Stimulated activated naive CD8-positive, alpha-beta T cell treated with anti-CD3 and anti-CD28 coated beads, Interleukin-15, Interleukin-2, amounts not matched to agents 100 U/mL and 50 U/mL, for 24 hours (primary cell): Measurements from ENCODE around the gene IRF8.
"Not testable (repeated sequence)": the region's sequence is repeated elsewhere in the genome, so short reads cannot be mapped to it uniquely, and the experiment has no call there.

ENCODE experiments used
- ATAC-seq: fragments of 150-1000 bp; cut with Tn5 transposase; one replicate; pipeline ENCODE4 v1.10.0; 2021
- DNase-seq: peaks from one replicate; pipeline ENCODE4 v3.0.0; 2021

IRF8 gene

GRCh38 chr16:85935974-85936760 lies 37.2 kb downstream of the IRF8 start:
- ATAC-seq, result peak; percentile 84
- peak; percentile 81 for DNase-seq

DNA sequence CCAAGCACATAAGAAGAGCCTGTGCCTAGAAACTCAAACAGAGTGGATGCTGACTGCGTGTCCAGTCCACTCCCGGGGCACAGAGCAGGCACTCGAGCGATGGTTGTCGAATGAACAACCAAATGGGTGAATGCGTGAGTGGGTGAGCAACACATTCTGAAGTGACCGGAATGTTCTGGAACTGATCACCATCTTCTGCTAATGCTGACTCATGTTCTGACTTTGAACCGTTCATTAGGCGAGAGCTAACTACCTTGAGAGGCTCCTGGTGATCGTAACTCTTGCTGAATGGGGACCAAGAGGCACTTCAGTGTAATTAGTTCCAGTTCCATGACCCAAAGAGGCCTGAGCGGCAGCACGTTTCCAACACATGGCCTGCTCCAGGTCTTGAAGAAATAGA lies 37.9 kb downstream of the IRF8 start:
- DNase-seq, result no peak

GRCh38 chr16:85940214-85940613 lies 41.3 kb downstream of the IRF8 start:
- ATAC-seq, result no peak

More for the DNA sequence above, 37.9 kb downstream of the IRF8 start:
- ATAC-seq, result no peak

DNA sequence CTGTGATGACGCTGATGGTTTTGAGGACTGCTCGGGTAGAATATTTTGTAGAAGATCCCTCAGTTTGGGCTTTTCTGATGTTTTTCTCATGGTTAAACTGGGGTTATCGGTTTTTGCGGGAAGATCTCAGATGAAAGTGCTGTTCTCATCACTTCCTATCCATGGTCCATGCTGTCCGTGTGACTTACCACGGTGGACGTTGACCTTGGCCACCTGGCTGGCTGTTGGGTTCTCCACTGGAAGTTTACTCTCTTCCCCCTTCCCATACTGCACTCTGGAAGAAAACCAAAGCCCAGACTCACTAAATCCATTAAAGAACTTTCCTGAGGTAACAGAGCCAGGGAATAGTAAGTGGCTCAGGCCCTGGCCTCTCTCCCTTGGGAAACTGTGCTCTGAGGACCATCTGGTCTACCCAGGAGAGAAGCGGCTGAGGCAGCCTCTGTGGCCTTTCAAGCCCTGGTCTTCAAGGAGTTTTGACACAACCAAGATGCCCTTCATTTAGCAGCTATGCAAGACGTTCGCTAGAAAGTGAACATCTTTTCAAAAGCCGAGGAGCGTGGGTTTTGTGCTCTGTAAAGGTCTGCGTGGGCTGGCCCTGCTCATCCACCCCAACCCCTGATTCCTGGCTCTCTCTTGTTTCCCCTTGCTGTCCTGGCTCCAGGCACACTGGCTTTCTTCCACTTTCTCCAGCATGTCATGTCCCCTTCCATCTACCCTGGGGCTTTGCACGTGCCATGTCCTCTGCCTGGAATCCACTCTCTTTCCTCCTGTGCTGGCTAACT lies 43.1 kb downstream of the IRF8 start:
- DNase-seq, result no peak
- no peak for ATAC-seq

More at GRCh38 chr16:85940214-85940613, 41.3 kb downstream of the IRF8 start:
- no peak for DNase-seq

GRCh38 chr16:85942659-85943058 lies 43.7 kb downstream of the IRF8 start:
- DNase-seq, ATAC-seq: not testable (repeated sequence)

DNA sequence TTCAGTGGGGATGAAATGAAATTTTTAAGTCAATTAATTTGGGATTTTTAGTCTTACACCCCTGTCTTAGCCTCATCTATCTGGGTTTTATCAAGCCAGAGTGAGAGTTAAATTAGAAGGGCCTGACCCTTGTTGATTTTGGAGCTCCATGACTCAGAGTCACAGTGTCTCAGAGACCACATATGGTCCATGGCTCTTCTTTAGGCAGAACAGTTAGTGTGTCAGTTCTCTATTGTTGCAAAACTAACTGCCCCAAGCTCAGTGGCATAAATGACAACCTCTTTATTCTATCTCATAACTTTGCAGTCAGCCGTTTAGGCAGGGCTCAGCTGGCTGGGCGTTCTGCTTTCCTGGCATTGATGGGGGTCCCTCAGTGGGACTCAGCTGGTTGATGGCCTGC lies 44.7 kb downstream of the IRF8 start:
- ATAC-seq (peak; percentile 38), DNase-seq (no peak)

GRCh38 chr16:85944572-85945423 lies 45.8 kb downstream of the IRF8 start:
- DNase-seq (no peak), ATAC-seq (peak; percentile 30)

DNA sequence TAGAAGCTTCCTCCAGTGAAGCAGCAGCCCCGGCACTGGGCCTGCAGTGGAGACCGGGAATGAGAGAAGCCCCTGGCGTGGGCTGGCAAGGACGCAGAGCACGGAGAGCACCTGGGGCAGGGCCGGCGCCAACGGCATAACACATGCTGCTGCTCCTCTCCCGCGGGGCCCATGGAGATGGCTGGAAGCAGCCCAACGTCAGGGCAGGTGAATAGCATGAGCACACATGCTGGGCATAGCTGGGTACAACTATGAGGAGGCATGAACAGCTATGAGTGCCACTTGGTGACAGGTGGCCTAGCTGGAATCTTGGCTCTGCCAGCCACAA lies 46.4 kb downstream of the IRF8 start:
- DNase-seq (no peak), ATAC-seq (no peak)

GRCh38 chr16:85946541-85947124 lies 47.7 kb downstream of the IRF8 start:
- ATAC-seq (no peak), DNase-seq (no peak)

DNA sequence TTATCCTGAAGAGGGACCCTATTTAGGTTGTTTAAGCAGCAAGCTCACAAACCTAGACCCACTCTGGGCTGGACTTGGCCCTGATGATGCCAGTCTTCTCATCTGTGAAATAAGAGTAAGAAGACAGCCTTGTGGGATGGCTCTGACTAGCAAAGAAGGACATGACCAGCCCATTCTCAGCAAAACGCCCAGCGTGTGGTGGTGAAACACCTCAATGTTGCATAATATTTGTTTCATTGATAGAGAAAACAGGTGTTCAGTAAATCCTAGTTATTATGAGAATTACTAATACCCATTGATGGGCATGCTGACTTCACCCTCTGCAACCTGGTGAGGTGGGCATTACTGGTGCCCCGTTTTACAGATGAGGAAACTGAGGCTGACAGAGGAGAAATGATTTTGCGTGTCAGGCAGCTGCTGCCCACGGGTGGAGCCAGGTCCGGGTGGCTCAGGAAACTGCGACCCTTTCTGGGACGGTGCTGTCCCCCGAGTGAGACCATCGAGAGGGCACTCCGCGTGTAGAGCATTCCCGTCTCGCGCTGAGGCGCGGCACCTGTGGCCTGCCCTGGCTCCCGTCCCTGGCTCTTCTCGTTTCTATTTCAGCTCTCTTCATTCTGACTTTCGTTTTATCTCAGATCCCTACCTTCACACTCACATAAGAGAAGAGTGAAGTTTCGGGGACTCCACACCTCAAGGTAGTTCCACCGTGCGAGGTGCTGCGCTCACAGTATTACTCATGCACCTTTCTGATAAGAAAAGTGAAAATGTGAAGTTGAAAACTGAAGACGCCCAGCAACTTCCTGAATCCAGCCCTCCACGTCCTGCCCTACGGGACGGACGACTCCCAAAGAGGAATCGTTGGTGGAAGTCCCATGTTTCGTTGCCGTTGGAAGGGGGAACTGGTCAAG lies 48.5 kb downstream of the IRF8 start:
- peak; percentile 79 for ATAC-seq

DNA sequence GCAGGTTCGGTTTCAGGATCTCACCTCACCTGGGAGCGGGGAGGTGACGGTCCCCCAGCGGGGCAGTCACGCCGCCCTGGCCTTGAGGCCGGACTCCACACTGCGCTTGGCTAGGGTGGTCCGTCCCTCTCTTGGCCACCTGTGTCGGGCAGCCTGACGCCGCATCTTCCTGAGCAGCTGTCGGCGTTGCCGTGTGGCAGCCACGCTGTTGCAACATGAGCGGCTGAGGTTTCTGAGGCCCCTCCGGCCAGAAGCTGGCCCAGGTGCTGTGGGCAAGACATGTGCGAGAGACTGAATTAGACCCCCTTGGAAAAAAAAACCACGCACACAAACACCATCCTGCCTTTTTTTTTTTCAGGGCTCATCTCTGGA lies 49.2 kb downstream of the IRF8 start:
- ATAC-seq (no peak), DNase-seq (no peak)

More for the DNA sequence above, 48.5 kb downstream of the IRF8 start:
- DNase-seq, result peak; percentile 48

GRCh38 chr16:85948616-85949265 lies 49.8 kb downstream of the IRF8 start:
- DNase-seq (peak; percentile 9), ATAC-seq (no peak)

GRCh38 chr16:85950136-85950918 lies 51.4 kb downstream of the IRF8 start:
- ATAC-seq (no peak), DNase-seq (no peak)

- no peak for DNase-seq
- ATAC-seq, result no peak
Observed at GRCh38 chr16:85952197-85952596, 53.2 kb downstream of the IRF8 start.

GRCh38 chr16:85952811-85953210 lies 53.8 kb downstream of the IRF8 start:
- DNase-seq (no peak), ATAC-seq (no peak)

DNA sequence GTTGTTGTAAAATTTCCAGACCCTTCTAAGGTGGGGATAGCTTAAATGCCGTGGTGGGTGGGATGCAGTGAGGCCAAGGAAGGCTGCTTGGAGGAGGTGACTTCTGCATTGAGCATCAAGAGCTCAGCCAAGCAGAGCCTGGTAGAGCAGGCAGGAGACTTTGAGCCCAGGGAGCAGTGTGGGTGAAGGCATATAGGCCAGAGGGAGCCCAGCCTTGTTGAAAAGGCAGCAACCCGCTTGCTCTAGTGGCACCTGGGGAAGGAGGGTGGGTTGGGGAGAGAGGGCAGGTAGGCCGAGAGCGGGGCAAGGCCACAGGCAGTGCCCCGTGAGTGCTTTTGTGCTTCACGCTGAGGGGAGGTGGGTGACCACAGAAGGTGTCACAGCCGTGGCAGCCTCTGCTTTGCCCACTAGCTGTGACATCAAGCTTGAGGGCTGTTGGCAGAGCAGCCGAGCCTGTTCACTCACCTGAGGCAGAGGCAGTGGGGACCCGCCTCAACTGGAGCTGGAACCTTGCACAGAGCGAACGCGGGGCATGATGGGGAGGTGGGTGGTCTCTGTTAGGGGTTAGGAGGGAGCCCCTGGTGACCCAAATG lies 56.1 kb downstream of the IRF8 start:
- peak; percentile 29 for ATAC-seq
- no peak for DNase-seq

DNA sequence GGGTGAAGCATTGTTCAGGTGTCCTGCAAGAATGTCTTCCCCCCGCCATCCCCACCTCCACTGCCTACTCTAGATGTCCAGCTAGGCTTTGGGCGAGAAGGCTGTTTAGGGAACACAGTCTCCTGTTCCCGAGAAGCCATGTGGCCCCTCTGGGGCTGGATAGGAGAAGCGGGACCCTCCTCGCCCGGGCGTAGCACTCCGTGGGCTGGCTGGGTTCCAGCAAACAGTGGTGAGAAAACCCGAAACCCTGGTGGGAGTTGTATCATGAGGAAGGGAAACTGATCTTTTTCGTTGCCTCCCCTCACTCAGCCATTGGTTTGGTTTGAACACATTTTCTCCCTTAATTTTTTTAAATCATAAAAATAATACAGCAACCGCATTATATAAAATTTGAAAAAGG lies 56.6 kb downstream of the IRF8 start:
- peak; percentile 61 for ATAC-seq

DNA sequence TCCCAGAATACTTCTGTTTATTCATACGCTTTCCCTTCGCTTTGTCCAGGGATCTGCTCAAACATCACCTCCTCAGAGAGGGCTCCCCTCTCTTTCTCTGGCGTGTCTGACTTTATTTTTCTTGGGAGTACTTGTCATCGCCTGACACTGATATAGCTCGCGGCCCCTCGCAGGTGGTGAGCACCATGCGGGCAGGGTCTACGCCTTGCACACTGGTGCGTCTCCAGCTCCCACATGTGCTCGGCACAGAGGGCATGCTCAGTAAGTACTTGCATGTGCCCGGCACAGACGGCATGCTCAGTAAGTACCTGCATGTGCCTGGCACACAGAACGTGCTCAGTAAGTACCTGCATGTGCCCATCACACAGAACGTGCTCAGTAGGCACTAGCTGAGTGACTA lies 57.5 kb downstream of the IRF8 start:
- ATAC-seq, result no peak
- DNase-seq, result no peak

More for the DNA sequence above, 56.6 kb downstream of the IRF8 start:
- DNase-seq, result peak; percentile 58

DNA sequence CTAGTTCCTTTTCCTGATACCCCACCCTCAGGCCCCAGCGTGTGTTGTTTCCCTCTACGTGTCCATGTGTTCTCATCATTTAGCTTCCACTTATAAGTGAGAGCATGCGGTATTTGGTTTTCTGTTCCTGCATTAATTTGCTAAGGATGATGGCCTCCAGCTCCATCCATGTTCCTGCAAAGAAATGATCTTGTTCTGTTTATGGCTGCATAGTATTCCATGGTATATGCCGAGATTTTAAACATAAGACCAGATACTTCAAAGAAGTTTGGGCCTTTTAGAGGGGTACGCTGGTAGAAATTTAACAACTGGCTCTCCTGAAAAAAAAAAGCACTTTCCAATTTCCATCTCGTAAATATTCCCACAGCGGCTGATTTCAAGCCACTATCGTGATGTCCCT lies 59.8 kb downstream of the IRF8 start:
- ATAC-seq (no peak), DNase-seq (no peak)
